Gastrocnemius medialis (tissue), 4 donors: ENCODE data around the gene PTMA.

ENCODE experiments used
- POLR2A ChIP-seq, 2 donors: fragments of 450-650 bp; IDR thresholded peaks; one replicate each; pipeline ENCODE4 v1.6.1; 2017; ENCODE audit warnings: antibody characterized with exemption in 2 of 2, mild to moderate bottlenecking in 2 of 2, moderate library complexity in 2 of 2
- TF ChIP-seq, protein P1 (sequence below), 5 experiments: fragments of 450-650 bp in 3 of 5; fragments of 200-600 bp in 2 of 5; sonication (generic) in 2 of 5; IDR thresholded peaks in 4 of 5; conservative IDR thresholded peaks in 1 of 5; 1 replicate in 4 of 5; 2 replicates in 1 of 5; pipeline ENCODE4 v1.5.1; 2016 to 2019; ENCODE audit warnings: antibody characterized with exemption in 5 of 5, mild to moderate bottlenecking in 3 of 5, moderate library complexity in 3 of 5

DNA sequence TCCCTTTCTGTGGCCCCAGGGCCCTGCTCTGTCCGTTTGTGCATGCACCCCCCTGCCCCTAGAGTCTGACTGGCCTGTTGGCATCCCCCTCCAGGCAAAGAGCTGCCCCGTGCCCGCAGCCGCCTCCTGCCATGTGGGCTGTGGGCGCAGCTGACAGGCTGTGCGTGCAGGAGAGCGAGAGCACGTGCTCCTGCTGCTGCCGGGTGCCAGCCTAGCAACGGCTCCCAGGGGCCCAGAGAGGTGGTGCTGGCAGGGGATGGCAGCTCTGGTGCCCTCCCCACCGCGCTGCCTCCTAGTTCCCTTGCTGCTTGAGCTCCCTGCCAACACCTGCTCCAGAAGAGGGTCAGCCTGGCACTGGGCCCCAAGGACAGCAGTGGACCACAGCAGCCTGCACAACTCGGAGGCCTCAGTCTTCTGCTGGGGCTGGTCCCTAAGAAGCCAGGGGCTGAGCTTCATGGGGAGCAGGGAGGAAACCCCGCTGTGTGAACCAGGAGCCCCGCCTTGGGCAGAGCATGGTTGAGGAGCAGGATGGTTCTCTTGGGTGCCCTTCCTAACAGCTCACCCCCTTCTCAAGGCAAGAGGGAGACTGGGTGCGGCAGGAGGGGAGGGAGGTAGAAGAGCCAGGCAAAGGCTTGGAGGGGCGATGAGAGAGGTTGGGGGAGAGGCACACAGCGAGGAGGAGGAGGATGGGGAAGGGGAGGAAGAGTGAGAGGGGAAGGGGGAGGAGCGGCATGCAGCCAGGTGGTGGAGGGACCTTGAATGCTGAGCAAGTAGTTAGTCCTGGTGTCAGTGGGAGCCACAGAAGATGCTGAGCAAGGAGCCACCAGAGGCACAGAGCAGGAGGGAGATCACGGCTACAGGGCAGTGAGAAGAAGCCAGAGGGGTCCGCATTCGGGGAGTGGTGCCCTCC is 23.8 kb upstream of the PTMA start:
- TF ChIP-seq, protein P1, sequence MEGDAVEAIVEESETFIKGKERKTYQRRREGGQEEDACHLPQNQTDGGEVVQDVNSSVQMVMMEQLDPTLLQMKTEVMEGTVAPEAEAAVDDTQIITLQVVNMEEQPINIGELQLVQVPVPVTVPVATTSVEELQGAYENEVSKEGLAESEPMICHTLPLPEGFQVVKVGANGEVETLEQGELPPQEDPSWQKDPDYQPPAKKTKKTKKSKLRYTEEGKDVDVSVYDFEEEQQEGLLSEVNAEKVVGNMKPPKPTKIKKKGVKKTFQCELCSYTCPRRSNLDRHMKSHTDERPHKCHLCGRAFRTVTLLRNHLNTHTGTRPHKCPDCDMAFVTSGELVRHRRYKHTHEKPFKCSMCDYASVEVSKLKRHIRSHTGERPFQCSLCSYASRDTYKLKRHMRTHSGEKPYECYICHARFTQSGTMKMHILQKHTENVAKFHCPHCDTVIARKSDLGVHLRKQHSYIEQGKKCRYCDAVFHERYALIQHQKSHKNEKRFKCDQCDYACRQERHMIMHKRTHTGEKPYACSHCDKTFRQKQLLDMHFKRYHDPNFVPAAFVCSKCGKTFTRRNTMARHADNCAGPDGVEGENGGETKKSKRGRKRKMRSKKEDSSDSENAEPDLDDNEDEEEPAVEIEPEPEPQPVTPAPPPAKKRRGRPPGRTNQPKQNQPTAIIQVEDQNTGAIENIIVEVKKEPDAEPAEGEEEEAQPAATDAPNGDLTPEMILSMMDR (IDR thresholded peaks at IDR 0.05 in 4 of 5, conservative IDR thresholded peaks at IDR 0.05 in 1 of 5) = no peak
- no peak for TF ChIP-seq POLR2A (IDR thresholded peaks at IDR 0.05)
